A673 (cell line): ENCODE results near the gene GPX4. TPM values are rescaled to one million over a fixed set of nuclear protein-coding genes. Genes with fewer than 3 reads are reported as not detected.

Experiments used
- BruUV-seq: library from RNA; stranded (reverse); fragments of 400-500 nt; replicated peaks from 2 replicates; lab custom pipeline; 2021; lab: Mats Ljungman, UMichigan
- CTCF ChIA-PET: fragments of 300-600 bp; sonication (Branson Sonifier 250); formaldehyde crosslinking; loops from one replicate; lab custom pipeline; 2022; ENCODE audit warnings: antibody characterized with exemption; lab: Charles Lee
- POLR2A ChIA-PET: fragments of 300-600 bp; sonication (Branson Sonifier 250); formaldehyde crosslinking; loops from one replicate; lab custom pipeline; 2022; ENCODE audit warnings: antibody characterized with exemption; ENCODE audit not compliant: low non-redundant PET; lab: Charles Lee
- DNase-seq: peaks from one replicate; pipeline ENCODE4 v3.0.0-alpha.2; 2015; ENCODE audit warnings: low spot score
- H3K27ac ChIP-seq: fragments of 200-600 bp; sonication (generic); 2 replicates; pipeline ENCODE4 v1.5.1; 2016; ENCODE audit warnings: mixed run types, low read depth, mild to moderate bottlenecking, mixed read lengths, antibody characterized with exemption, low read length; ENCODE audit not compliant: poor library complexity, severe bottlenecking
- H3K27me3 ChIP-seq: fragments of 200-600 bp; sonication (generic); replicated peaks from 2 replicates; pipeline ENCODE4 v1.6.1; 2017; ENCODE audit warnings: mixed run types, low read depth, mild to moderate bottlenecking, mixed read lengths, antibody characterized with exemption, low read length; ENCODE audit not compliant: insufficient read depth, poor library complexity
- H3K36me3 ChIP-seq: fragments of 200-600 bp; sonication (generic); 2 replicates; pipeline ENCODE4 v1.6.1; 2016; ENCODE audit warnings: mixed run types, mild to moderate bottlenecking, mixed read lengths, antibody characterized with exemption, low read length; ENCODE audit not compliant: insufficient read depth, poor library complexity, severe bottlenecking
- H3K4me1 ChIP-seq: fragments of 200-600 bp; sonication (generic); 2 replicates; pipeline ENCODE4 v1.6.1; 2017; ENCODE audit warnings: mixed run types, mild to moderate bottlenecking, mixed read lengths, antibody characterized with exemption, low read length; ENCODE audit not compliant: insufficient read depth, poor library complexity, severe bottlenecking
- H3K4me3 ChIP-seq: fragments of 200-600 bp; sonication (generic); 2 replicates; pipeline ENCODE4 v1.5.1; 2016; ENCODE audit warnings: low read depth, mixed run types, mild to moderate bottlenecking, mixed read lengths, low read length; ENCODE audit not compliant: poor library complexity, severe bottlenecking
- H3K9me3 ChIP-seq: fragments of 200-600 bp; sonication (generic); 2 replicates; pipeline ENCODE4 v1.6.1; 2016; ENCODE audit warnings: mixed run types, low read depth, mild to moderate bottlenecking, mixed read lengths, antibody characterized with exemption, low read length; ENCODE audit not compliant: poor library complexity, severe bottlenecking
- CTCF ChIP-seq: fragments of 300-800, 200-600 bp; sonication (generic); conservative IDR thresholded peaks from 2 replicates; pipeline ENCODE4 v1.5.1; 2017; ENCODE audit warnings: low read depth, mild to moderate bottlenecking, antibody characterized with exemption, low read length, moderate library complexity, mixed read lengths
- EZH2 ChIP-seq: fragments of 200-600 bp; sonication (generic); IDR thresholded peaks from 2 replicates; pipeline ENCODE4 v1.6.1; 2017; ENCODE audit warnings: borderline replicate concordance, low read depth, mild to moderate bottlenecking, mixed read lengths, antibody characterized with exemption, low read length; ENCODE audit not compliant: poor library complexity, severe bottlenecking
- intact Hi-C: fragments of 100-400 bp; cut with micrococcal nuclease; formaldehyde crosslinking; loops from one replicate; pipeline ENCODE4 v1.10.0; 2022; ENCODE audit not compliant: unreplicated experiment
- total RNA-seq: library from RNA; stranded (reverse); gene quantifications from 2 replicates; pipeline ENCODE4 v1.2.3, GENCODE V29; 2021

The GPX4 gene
- total RNA-seq, 1 experiment from 2014 or later, result 368 TPM

- CTCF ChIA-PET, result no interaction called here
- no peak for DNase-seq
- Histone ChIP-seq H3K9me3 (no peaks in the 10 kb centered on the region), H3K4me3 (no peak overlapping the region), H3K36me3 (no peaks in the 10 kb centered on the region), H3K27ac (no peak overlapping the region), H3K27me3 (no peaks in the 10 kb centered on the region), H3K4me1 (no peaks in the 10 kb centered on the region)
- POLR2A ChIA-PET, result no interaction called here
- no TSS peak for BruUV-seq
- intact Hi-C loops, result no loop called here
- TF ChIP-seq EZH2 (no peak), CTCF (no peak)
Measured at GRCh38 chr19:1141944-1142343, 38.1 kb downstream of the GPX4 start.

GRCh38 chr19:1143828-1144399 is 40.1 kb downstream of the GPX4 start:
- H3K36me3 ChIP-seq, result no peaks in the 10 kb centered on the region
- H3K27me3 ChIP-seq, result no peaks in the 10 kb centered on the region
- no peaks in the 10 kb centered on the region for H3K9me3 ChIP-seq
- ChIA-PET POLR2A (no interaction called here), CTCF (no interaction called here)
- no peak overlapping the region for H3K27ac ChIP-seq
- H3K4me1 ChIP-seq, result no peaks in the 10 kb centered on the region
- intact Hi-C loops, result no loop called here
- TF ChIP-seq EZH2 (no peak), CTCF (no peak)
- BruUV-seq, result no TSS peak
- H3K4me3 ChIP-seq, result no peak overlapping the region
- DNase-seq, result no peak

GRCh38 chr19:1144741-1145140 is 40.9 kb downstream of the GPX4 start:
- ChIA-PET POLR2A (no interaction called here), CTCF (no interaction called here)

More at GRCh38 chr19:1144741-1145140, 40.9 kb downstream of the GPX4 start:
- H3K36me3 ChIP-seq, result no peaks in the 10 kb centered on the region
- no peaks in the 10 kb centered on the region for H3K9me3 ChIP-seq
- H3K27ac ChIP-seq, result no peak overlapping the region
- TF ChIP-seq CTCF (no peak), EZH2 (no peak)
- no peak overlapping the region for H3K4me3 ChIP-seq
- no peaks in the 10 kb centered on the region for H3K27me3 ChIP-seq
- intact Hi-C loops, result no loop called here
- BruUV-seq, result no TSS peak
- no peak for DNase-seq
- H3K4me1 ChIP-seq, result no peaks in the 10 kb centered on the region
